NCI-H2107 (cell line): Measurements from ENCODE around the gene RASIP1.
"Not testable (repeated sequence)": the region's sequence is repeated elsewhere in the genome, so short reads cannot be mapped to it uniquely, and the experiment has no call there.

Source experiments
- DNase-seq: peaks from one replicate; lab custom pipeline; 2025; lab: John Stamatoyannopoulos, UW

Gene RASIP1

DNA sequence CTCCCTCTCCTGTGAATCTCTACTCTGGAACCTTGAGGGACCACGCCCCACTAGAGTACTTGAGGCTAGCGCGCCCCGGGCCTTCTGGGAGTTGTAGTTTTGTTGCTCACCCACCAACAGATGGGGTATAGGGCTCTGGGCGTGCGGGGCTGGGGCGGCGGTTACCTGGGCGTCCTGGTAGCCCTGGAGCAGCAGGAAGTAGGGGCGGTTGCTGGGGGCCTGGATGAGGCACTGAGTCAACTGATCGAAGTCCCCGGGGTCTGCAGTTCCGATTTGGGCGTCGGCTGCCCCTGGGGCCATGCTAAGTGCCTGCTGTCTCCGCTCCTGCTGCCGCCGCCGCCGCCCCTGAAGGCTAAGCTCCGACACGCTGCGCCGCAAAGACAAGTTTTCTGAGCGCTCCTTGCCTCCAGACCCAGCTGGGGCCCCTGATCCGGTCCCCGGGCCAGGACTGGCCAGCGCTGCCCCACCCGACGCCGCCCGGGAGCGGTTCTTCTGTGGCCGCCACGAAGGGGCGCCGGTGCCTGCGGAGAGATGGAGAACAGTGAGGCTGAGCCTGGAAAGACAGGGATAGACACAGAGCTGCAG is 5.3 kb downstream of the RASIP1 start:
- no peak for DNase-seq

DNA sequence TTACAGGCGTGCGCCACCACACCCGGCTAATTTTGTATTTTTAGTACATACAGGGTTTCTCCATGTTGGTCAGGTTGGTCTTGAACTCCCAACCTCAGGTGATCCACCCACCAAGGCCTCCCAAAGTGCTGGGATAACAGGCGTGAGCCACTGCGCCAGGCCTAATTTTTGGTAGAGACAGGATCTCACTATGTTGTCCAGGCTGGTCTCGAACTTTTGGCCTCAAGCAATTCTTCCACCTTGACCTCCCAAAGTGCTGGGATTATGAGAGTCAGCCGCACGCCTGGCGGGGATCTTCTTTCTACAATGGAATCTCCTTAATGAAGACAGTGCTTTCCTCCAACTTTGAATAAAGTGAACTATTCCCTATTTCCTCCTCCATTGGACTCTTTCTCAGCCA is 5.8 kb downstream of the RASIP1 start:
- DNase-seq = no peak

DNA sequence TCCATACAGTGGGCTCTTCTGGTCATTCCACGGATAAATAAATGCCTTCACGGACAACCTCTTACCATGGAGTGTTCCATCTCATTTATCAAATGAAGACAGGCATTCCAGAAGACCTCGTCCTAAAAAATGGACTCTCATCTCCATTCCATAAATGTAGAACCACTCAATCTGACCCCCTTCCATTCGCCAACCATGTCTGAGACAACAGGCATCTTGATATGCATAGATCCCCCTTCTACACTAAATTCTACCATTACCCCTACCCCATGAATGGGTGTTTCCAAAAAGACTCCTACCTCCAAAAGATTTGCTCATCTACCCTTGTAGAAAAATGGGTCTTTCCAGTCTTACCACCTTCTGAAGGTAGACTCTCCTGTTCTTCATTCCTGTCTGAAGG is 9.0 kb downstream of the RASIP1 start:
- no peak for DNase-seq

DNA sequence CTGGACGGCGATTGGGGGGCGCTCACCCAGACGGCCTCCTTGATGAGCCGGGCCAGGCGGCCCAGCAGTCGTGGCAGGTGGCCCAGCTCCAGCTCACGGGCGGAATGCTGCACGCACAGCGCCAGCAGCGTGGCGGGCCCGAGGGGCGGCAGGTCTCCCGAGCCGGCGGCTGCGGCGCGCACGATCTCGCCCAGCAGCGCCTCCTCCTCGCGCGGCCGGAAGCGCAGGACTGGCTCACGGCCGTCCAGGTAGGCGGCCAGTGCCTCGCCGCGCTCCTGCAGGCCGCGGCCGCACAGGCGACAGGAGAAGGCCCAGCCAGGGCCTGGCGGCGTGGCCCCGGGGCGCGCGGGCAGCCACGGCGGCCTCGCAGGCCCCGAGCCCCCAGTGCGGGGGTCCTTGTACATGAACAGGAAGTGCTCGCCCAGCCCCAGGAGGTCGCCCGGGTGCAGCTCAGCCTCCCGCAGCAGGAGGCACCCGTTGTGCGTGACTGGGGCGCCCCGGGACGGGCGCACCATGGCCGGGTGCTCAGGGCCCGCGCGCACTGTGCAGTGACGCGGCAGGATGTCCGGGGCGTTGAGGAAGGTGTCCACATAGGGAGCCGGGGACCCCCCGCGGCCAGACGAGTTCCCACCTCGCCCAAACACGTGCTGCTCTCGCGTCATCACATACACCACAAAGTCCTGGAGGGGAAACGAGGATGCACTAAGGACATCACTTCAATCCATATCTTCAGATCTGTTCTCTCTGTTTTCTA is 11.3 kb downstream of the RASIP1 start:
- no peak for DNase-seq

DNA sequence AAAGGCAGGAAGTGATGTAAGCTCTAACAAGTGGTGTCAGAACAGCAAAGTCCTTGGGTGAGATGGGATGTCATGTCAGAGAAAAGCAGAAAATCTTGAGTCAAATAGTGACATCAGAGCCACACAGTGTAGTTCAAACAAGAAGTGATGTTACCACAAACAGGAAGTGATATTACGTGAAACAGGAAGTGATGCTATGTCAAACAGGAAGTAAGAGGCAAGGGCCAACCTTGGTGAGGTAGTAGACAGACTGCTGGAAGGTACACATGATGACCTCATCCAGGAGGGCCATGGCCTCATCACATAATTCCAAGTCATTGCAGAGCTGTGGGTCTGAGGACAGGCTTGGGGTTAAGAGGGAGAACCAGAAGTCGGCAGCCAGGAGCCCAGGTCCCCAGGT is 13.9 kb downstream of the RASIP1 start:
- no peak for DNase-seq

DNA sequence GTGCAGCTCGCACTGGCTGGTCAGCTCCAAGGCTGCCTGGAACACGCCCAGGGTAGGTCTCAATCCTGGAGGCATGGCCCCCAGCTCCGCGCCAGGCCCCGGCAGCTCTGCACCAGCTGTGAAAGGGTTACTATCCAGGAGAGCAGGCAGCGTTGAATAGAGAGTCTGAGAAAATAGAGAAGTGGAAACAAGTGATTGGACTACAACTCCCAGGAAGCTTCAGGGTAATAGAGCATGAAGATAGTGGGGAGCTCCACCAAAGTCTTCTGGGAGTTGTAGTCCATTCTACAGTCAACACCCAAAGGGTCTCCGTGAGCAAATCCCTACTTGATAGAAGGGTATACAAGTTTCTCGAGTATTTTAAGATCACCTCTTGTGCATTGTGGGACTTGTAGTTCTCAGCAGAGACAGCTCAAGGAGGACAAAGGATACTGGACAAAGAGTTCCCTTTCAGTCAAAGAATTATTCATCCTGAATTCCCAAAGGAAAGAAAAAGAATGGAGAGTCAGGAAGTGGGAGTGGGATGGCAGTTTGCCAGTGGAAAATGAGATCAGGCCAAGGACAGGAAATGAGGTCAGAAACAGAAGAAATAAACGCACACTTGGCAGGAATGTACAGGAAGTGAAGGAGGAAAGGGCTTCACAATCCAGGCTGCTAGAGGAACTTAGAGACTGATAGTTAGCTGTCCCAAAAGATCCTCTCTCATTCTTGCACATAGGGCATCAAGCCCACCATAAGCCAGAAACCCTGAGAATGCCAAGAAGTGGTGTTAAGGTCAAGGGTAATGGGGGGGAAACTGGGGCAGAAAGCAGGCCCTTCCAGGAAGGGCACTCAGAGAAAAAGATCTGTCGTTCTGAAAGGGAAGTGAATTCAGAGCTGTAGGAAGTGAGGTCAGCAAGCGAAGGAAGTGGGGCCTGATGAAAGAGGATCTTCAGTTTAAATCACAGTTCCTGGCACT is 15.3 kb downstream of the RASIP1 start:
- DNase-seq = no peak

DNA sequence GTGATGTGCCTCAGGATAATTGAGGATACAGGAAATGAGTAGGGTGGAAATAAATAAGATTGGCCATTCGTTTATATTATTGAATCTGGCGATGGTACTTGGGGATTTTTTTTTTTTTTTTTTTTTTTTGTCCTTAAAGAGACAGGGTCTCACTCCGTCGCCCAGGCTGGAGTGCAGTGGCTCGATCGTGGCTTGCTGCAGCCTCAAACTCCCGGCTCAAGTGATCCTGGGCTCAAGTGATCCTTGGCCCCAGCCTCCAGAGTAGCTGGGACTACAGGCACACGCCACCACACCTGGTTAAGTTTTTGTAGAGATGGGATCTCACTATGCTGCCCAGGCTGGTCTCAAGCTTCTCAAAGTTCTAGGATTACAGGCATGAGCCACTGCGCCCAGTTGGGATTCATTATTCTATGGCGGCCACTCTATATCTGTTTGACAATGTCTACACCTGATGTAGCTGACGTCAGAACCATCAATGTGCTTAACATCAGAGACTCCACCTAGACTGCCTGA is 18.2 kb downstream of the RASIP1 start:
- DNase-seq = no peak

DNA sequence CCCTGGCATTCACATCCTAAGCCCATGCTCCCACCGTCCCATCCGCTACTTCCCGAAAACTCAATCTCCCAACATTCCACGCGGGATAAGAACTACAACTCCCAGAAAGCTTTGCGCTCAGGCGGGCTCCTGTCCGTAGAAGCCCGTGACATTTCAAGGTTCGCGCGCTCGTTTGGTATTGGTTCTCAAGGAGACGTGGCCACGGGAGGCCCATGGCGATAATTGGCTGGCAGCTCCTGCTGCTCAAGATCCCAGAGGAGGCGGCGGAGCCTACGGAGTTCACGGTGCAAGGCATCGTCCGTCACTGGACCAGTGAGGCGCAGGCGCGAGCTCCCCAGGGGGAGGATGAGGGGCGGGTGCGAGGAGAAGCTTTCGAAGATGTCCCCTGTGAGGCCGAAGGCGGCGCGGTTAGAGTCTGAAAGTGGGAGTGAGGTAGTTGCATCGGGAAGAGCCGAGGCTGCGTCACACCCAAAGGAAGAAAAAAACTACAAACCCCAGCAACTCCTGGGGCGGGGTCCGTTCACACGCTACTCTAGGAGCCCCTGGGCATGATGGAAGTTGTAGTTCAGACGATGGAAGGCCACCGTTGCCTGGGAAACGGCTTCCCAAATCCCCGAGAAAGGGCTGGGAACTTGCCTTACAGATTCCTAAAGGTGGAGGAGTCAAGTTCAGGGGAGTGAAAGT is 19.7 kb downstream of the RASIP1 start:
- DNase-seq = peak; percentile 96

DNA sequence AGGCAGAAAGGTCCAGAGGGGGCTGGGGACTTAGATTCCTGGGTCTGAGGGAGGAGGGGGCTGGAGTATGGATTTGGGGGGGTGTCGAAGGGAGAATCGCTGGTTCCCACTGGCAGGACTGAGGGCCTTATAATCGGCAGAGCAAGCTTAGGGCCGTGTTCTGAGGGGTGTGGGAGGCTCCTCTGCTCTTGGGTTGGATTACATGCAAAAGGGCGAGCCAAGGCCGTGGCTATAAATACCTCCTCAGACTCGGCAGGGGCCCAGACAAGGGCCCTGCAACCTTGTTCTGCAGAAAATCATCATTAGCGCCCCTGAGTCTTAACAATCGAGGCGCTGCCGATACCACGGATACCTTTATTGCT is 20.2 kb downstream of the RASIP1 start:
- no peak for DNase-seq

DNA sequence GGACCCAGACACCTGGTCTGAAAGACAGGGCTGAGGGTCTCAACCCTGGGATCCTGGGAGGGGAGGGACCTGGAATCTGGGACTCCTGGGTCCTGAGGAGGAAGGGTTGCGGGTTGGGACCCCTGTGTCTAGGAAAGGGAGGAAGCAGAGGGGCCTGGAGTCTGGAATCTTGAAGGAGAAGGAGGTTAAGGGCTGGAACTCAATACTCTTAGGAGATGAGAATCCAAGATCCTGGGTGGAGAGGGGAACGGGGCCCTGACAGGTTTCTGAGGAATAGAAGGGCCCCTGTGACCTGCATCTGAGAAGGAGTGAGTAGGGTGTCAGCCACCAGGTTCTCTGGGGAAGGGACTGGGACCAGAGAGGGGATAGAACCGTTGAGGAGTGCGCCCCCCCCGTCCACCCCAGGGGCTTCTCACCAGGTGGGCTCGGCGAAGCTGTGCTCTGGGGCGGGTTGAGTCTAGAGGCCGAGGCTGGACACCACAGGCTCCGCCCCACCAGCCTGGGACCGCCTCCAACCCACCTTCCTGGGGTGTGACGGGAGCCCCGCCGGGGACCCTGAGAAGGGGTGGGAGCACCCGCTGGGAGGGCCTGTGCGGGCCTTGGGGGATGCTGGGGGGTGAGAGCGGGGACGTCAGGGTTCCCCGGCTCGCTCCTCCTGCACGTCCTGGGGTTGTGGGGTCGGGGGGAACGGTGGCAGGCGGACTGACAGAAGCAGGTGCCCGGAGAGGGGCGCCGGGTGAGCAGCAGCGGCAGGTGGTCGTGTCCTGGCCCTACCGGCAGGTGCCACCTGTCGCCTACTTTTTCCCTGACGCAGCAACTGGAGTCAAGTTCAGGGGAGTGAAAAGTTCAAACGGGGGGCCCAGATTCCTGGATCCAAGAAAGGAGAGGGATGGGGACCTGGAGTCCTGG is 20.9 kb downstream of the RASIP1 start, which contains the start of gene MAMSTR:
Gene MAMSTR, minus strand, starts transcription at position 463 of the 909 bp plus-strand sequence. CDS start 694 bp downstream, outside the sequence.
- DNase-seq = no peak

DNA sequence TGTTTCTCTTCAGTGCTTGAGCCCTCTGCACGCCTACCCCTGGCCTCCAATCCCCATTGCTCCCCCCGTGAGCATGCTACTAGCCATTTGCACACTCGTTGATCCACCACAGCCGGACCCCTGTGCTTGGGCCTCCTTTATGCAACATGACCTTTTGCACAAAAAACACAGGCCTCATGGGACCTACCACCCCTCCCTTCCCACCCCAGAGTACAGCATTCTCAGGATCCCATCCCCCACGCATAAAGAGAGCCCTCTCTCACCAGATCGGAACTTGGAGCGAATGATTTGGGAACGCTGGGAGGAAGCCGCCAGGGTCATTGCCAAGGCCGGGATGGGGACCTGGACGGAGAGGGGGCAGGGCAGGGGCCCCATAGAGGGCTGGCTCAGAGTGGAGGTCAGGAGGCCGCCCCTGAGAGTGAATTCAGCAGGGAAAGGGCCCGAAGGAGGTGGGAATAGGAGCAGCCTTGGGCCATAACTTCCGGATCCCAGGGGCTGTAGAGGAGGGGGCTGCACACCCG is 21.6 kb downstream of the RASIP1 start:
- no peak for DNase-seq

DNA sequence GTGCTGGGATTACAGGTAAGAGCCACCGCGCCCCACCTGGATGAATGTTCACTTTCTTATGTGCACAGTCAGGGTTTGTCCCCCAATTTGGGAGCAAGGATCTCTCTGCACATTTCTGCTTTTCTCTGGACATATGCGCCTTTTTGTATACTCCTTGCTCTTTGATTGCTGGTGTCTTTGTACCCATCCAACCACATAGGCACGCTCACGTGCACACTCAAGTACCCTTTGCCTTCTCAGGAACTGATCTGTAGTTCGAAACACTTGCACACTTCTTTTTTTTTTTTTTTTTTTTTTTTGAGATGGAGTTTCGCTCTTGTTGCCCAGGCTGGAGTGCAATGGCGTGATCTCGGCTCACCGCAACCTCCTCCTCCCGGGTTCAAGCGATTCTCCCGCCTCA is 22.3 kb downstream of the RASIP1 start:
- not testable (repeated sequence) for DNase-seq

DNA sequence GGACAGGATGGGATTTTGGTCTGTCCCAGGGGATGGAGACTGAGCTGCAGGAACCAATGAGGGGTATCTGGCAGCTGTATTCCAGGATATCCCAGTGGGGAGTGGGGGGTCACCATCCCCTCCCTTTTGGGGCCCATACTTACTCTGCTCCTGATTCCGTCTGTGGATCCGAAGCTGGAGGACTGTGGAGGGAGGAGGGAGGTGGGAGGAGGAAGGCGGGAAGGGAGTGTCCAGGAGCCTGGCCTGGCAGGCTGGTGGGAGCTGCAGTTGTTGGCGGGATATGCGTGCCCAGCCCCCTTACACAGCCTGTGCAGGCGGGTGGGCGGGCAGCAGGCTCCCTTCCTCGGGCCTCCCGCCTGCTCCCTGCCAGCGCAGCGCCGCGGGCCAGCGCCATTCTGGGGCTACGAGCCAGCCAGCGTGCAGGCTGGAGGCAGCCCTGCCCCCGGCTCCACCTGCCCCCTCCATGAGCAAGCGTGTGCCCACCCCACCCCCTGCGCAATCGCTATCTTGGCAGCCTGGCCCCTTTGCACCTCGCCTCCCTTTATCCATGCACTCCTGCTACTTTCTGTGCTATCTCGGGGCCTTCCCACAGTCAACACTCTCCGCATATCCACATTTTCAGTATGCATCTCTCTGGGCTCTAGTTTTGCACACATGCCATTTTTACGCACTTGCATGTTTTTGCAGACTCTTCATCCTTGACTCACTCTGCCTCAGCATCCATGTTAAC is 23.7 kb downstream of the RASIP1 start:
- DNase-seq = no peak

DNA sequence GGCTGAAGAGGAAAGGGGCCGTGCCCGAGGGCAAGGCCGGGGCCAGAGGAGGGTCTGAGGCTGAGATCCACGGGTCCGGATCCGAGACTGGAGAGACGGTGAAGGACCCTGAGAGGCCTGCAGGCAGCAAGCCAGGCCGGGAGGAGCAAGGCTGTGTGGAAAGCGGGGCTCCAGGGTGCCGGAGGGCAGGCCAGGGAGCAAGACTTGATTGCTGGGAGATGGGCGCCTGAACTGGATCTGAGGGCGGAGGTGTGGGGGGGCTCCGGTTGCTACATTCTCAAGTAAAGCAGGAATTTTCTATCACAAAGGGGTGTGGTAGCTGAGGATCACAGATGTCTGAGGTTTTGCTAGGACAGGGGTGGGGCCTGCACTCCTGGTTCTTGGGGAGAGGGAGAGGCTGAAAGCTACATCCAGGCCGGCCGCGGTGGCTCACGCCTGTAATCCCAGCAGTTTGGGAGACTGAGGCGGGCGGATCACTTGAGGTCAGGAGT is 24.7 kb downstream of the RASIP1 start:
- no peak for DNase-seq

DNA sequence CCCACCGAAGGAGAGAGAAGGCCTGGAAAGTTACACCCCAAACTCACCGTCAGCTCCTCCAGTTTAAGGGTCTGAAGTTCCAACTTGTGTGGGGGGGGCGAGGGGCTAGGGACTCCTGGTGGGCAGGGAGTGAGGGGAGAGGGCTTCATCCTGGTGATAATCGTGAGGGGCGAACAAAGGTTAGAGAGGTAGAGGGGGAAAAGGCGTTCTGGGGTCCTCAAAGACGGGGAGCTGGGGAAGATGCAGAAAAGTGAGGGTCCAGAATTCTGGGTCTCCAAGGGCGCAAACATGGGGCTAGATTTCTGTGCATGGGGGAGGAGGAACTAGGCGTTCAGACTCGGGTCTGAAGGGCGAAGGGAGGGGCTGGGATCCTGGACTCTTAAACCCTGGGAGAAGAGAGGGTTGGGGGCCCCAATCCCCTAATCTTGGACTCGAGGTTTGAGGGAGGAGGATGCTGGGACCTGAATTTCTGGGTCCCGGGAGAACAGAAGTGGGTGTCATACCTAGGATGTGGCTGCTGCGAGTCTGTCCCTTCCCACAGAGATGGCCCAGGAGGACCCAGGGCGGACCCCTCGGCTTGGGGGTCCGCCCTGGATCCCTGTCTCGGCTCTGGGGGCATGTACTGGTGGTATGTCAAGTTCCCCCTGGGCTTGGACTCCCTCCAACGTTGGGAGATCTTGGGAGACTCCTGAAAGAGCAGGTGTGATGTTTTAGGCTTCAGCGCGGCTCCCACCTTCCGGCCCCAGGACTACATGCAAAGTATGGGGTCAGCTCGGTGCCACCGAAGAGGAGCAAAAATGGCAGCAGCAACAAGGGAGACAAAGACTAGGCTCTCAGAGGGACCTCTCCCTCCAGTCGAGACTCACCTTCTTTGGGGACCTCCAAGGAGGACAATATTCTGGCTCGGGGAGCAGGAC is 25.4 kb downstream of the RASIP1 start:
- no peak for DNase-seq

DNA sequence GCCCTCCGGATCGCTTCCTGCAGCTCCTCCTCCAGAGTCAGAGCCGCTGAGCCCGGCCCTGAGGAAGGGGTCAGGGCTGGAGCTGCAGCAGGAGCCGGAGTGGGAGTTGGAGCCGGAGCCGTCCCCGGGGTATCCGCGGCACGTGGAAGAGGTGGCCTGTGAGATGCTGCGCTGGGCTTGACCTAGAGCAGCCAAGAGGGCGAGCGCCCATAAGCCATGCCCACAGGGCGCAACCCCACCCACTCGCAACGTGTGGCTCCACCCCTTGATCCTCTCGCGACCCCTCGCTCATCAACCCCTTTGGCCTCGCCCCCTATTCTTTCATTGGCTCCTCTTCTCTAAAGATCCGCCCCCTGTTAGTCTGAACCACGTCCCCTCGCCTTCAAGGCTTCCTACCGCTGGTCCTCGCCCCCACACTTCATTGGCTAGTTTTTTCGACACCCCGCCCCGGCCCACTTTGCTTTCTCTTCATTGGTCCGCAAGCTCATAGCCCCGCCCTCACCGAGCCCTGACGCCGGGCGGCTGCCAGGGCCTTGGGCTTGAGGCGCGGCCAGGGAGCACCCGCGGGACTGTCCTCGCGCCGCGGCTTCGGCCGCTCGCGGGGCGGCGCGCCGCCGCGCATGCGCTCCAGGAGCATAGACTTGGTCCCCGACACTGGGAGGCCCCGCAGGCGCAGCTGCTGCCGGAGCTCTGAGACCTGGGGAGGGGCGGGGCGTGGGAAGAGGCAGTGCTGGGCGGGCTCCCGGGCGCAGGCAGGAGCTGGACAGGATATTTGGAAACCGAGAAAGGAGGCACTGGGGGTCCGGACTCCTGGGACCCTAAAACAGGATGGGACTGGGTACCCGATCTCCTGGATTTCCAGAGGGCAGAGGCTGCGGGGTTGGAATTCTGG is 26.3 kb downstream of the RASIP1 start:
- peak; percentile 97 for DNase-seq

DNA sequence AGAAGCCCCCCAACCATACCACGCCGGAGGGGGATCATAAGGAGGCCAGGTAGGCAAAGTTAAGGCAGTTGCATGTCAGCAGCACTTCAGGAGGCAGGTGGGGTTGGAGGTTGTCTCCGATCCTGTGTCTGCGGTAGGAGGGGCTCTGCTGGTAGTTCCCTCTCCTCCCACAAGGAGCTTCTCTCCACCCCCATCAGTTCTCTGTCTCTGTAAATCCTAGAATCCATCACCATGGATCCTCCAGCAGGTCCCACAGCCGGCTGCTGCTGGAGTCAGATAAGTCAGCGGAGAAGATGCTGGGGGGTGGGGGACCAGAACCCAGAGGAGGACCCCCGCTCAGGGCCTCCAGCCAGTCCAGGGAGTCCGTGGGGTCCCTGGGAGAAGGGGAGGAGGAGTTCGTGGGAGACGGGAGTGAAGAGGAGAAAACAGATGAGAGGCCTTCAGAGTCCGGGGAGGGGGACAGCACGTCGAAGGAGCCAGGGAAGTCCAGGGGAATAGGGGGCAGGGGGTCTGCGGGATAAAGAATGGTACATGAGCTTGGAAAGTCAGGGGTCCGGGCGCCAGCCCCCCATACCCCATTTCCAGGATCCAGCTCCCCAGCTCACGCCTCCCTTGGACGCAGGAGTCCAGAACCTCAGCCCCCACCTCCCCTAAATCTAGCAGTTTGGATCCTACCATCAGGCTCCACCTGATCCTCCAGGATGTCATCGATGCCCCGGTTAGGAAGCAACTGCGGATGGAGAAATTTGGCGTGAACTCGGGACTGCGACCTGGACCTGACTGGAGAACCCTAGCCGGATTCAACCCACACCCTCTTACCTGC is 27.2 kb downstream of the RASIP1 start:
- no peak for DNase-seq
